B cell (primary cell): ENCODE data around the gene QRSL1. TPM values are rescaled to one million over a fixed set of nuclear protein-coding genes. Genes with fewer than 3 reads are reported as not detected.
A peak's percentile ranks its signal among the peaks of the same experiment; 100 is the strongest.

ENCODE experiments used
- ATAC-seq: fragments of 200-7000 bp; cut with Tn5 transposase; one replicate; pipeline ENCODE4 v1.10.0; 2021; ENCODE audit warnings: low read depth, mild to moderate bottlenecking, moderate number of reproducible peaks, moderate library complexity
- CTCF ChIA-PET: fragments of 350-600 bp; sonication (Branson Sonifier 250); formaldehyde crosslinking; loops from one replicate; lab custom pipeline; 2021; ENCODE audit warnings: antibody characterized with exemption, inconsistent platforms; lab: Charles Lee
- POLR2A ChIA-PET: fragments of 350-600 bp; sonication (Branson Sonifier 250); formaldehyde crosslinking; loops from one replicate; lab custom pipeline; 2021; ENCODE audit warnings: antibody characterized with exemption; lab: Charles Lee
- DNase-seq: peaks from one replicate; pipeline ENCODE4 v3.0.0; 2013
- H2AFZ ChIP-seq: 2 replicates; pipeline ENCODE4 v1.6.1; 2012; ENCODE audit warnings: mild to moderate bottlenecking, low read depth, low read length; ENCODE audit not compliant: insufficient read depth, poor library complexity, severe bottlenecking
- H3K27ac ChIP-seq, 2 donors: 1 replicate in 1 of 2; 2 replicates in 1 of 2; pipeline ENCODE4 v1.5.1; 2012 to 2013; ENCODE audit warnings: low read length in 2 of 2, mild to moderate bottlenecking in 2 of 2, moderate library complexity in 1 of 2
- H3K27me3 ChIP-seq, 4 experiments: fragments of 200-600 bp in 1 of 4; sonication (generic) in 1 of 4; replicated peaks in 1 of 4; 1 replicate in 2 of 4; 2 replicates in 2 of 4; pipeline versions ENCODE4 v1.6.1 to v1.7.0; 2013 to 2016; ENCODE audit warnings: low read length in 3 of 4, mild to moderate bottlenecking in 2 of 4, mixed read lengths in 1 of 4, moderate library complexity in 1 of 4; ENCODE audit not compliant: insufficient read depth in 4 of 4, control insufficient read depth in 3 of 4; ENCODE audit errors: control extremely low read depth in 1 of 4
- H3K36me3 ChIP-seq, 2 experiments: replicated peaks in 1 of 2; 1 replicate in 1 of 2; 2 replicates in 1 of 2; pipeline versions ENCODE4 v1.6.1 to v1.7.1; 2013; ENCODE audit warnings: low read length in 1 of 2; ENCODE audit not compliant: insufficient read depth in 2 of 2, control insufficient read depth in 1 of 2; ENCODE audit errors: control extremely low read depth in 1 of 2, extremely low read depth in 1 of 2
- H3K4me1 ChIP-seq, 2 donors: fragments of 200-600 bp in 1 of 2; sonication (generic) in 1 of 2; 1 replicate in 1 of 2; 2 replicates in 1 of 2; pipeline versions ENCODE4 v1.5.1 to v1.6.1; 2013 to 2017; ENCODE audit warnings: low read length in 2 of 2; ENCODE audit not compliant: control insufficient read depth in 2 of 2, insufficient read depth in 2 of 2
- H3K4me2 ChIP-seq: replicated peaks from 2 replicates; pipeline ENCODE3; 2012; ENCODE audit warnings: mild to moderate bottlenecking, low read depth, low read length; ENCODE audit not compliant: poor library complexity, severe bottlenecking
- H3K4me3 ChIP-seq, 5 experiments: fragments of 200-600 bp in 1 of 5; sonication (generic) in 1 of 5; 1 replicate in 3 of 5; 2 replicates in 2 of 5; pipeline versions ENCODE4 v1.5.1 to v1.7.0; 2011 to 2016; ENCODE audit warnings: low read length in 4 of 5, mild to moderate bottlenecking in 4 of 5, low read depth in 2 of 5, control low read depth in 1 of 5, moderate library complexity in 1 of 5; ENCODE audit not compliant: insufficient read depth in 1 of 5; ENCODE audit errors: control extremely low read depth in 1 of 5, extremely low read depth in 1 of 5
- H3K79me2 ChIP-seq: fragments of 200-600 bp; sonication (generic); one replicate; pipeline ENCODE4 v1.6.0; 2016; ENCODE audit warnings: low read length; ENCODE audit not compliant: control insufficient read depth, insufficient read depth
- H3K9ac ChIP-seq: fragments of 200-600 bp; sonication (generic); 2 replicates; pipeline ENCODE4 v1.6.1; 2017; ENCODE audit warnings: mild to moderate bottlenecking, low read length, moderate library complexity
- H3K9me3 ChIP-seq, 3 donors: one replicate each; pipeline versions ENCODE4 v1.6.1 to v1.7.1; 2013; ENCODE audit warnings: low read length in 2 of 3; ENCODE audit not compliant: control insufficient read depth in 2 of 3, insufficient read depth in 1 of 3; ENCODE audit errors: control extremely low read depth in 1 of 3
- H4K20me1 ChIP-seq: 2 replicates; pipeline ENCODE4 v1.6.0; 2012; ENCODE audit warnings: mild to moderate bottlenecking, low read length; ENCODE audit not compliant: insufficient read depth, control insufficient read depth, poor library complexity, severe bottlenecking
- H3K27ac Mint-ChIP-seq: one replicate; pipeline ENCODE4 v1.8.0; 2021; ENCODE audit warnings: mixed read lengths
- H3K27me3 Mint-ChIP-seq: one replicate; pipeline ENCODE4 v1.8.0; 2021; ENCODE audit warnings: mixed read lengths
- H3K4me1 Mint-ChIP-seq: one replicate; pipeline ENCODE4 v1.8.0; 2021; ENCODE audit warnings: mixed read lengths
- H3K4me3 Mint-ChIP-seq: one replicate; pipeline ENCODE4 v1.8.0; 2021; ENCODE audit warnings: mixed read lengths
- H3K9me3 Mint-ChIP-seq: one replicate; pipeline ENCODE4 v1.8.0; 2022; ENCODE audit warnings: mixed read lengths; ENCODE audit not compliant: insufficient read depth
- EZH2 ChIP-seq: IDR thresholded peaks from 2 replicates; pipeline ENCODE4 v1.6.1; 2012; ENCODE audit warnings: borderline replicate concordance, low read depth, mild to moderate bottlenecking, moderate library complexity, low read length; ENCODE audit not compliant: insufficient read depth, poor library complexity, severe bottlenecking
- WGBS: methylation state at CpG from one replicate; pipeline ENCODE4 v1.1.5; 2013; ENCODE audit warnings: missing lambda C conversion rate; ENCODE audit not compliant: insufficient coverage; 5-methylcytosine and 5-hydroxymethylcytosine counted together
- intact Hi-C: fragments of 100-400 bp; cut with micrococcal nuclease; formaldehyde crosslinking; loops from one replicate; pipeline ENCODE4 v1.10.0; 2022
- polyA minus RNA-seq: library from RNA; depleted of rRNA, polyadenylated mRNA; stranded (reverse); fragments of >200 nt; gene quantifications from 2 replicates; pipeline ENCODE4 v1.2.3, GENCODE V29; 2012
- polyA plus RNA-seq: library from polyadenylated mRNA; depleted of rRNA; stranded (reverse); fragments of >200 nt; gene quantifications from 2 replicates; pipeline ENCODE4 v1.2.3, GENCODE V29; 2012
- total RNA-seq, 2 donors: library from RNA; stranded (reverse); fragments of 120-200 nt in 1 of 2; gene quantifications; 1 replicate in 1 of 2; 2 replicates in 1 of 2; pipeline versions ENCODE4 v1.2.3 to v1.2.4, GENCODE V29; 2013 to 2022
- TF ChIP-seq, protein P1 (sequence below): fragments of 200-600 bp; IDR thresholded peaks from one replicate; pipeline ENCODE4 v1.8.0; 2022; ENCODE audit warnings: antibody characterized with exemption, mild to moderate bottlenecking

QRSL1 gene, protein sequence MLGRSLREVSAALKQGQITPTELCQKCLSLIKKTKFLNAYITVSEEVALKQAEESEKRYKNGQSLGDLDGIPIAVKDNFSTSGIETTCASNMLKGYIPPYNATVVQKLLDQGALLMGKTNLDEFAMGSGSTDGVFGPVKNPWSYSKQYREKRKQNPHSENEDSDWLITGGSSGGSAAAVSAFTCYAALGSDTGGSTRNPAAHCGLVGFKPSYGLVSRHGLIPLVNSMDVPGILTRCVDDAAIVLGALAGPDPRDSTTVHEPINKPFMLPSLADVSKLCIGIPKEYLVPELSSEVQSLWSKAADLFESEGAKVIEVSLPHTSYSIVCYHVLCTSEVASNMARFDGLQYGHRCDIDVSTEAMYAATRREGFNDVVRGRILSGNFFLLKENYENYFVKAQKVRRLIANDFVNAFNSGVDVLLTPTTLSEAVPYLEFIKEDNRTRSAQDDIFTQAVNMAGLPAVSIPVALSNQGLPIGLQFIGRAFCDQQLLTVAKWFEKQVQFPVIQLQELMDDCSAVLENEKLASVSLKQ
- 38.5 and 42.1 TPM in 2 replicates for total RNA-seq
- 75.7 TPM for total RNA-seq (2013)
- polyA plus RNA-seq, result 35.0 and 36.9 TPM in 2 replicates
- 24.4 and 31.0 TPM in 2 replicates for polyA minus RNA-seq

DNA sequence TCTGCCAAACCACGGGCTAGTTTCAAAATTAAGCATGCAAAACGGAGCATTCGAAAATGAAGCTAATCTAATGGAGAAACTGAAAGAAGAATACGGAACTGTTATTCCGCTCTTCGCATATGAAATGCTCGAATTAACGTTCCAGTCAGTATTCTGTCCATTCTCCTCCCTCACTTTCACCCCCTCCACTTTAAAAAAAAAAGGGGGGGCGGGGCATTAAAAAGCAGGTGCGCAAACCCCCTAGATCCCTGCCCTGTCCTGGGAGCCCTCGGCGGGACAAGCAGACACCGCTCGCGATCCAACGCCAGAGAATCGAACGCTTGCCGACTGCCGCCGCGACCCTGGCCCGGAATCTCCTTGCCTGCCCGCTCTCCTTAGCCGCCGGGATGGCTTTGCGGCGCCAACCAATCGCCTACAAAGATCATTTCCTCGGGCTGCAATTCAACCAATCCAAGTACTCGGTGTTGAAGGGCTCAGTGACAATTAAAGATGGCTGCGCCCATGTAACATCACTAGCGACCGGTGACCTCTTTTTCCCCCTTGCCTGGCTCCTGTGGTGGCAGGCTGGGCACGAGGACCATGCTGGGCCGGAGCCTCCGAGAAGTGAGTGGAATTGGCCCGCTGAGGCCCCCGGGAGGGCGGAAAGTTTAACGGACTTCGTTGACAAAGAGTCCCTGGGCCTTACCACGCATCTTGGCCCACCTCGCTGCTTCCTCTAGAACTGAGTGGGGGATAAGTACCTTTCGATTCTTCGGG, at the start of gene QRSL1, which contains the start of gene RTN4IP1:
TSS of gene QRSL1 (plus strand) at position 476 of the 756 bp plus-strand sequence. CDS start at position 580, 104 bp downstream.
TSS of gene RTN4IP1 (minus strand) at position 396 of the 756 bp plus-strand sequence. CDS start 477 bp downstream, outside the sequence.
- peak within 1 kb of the TSS; percentile 93 for H3K9ac ChIP-seq
- TF ChIP-seq, protein P1, sequence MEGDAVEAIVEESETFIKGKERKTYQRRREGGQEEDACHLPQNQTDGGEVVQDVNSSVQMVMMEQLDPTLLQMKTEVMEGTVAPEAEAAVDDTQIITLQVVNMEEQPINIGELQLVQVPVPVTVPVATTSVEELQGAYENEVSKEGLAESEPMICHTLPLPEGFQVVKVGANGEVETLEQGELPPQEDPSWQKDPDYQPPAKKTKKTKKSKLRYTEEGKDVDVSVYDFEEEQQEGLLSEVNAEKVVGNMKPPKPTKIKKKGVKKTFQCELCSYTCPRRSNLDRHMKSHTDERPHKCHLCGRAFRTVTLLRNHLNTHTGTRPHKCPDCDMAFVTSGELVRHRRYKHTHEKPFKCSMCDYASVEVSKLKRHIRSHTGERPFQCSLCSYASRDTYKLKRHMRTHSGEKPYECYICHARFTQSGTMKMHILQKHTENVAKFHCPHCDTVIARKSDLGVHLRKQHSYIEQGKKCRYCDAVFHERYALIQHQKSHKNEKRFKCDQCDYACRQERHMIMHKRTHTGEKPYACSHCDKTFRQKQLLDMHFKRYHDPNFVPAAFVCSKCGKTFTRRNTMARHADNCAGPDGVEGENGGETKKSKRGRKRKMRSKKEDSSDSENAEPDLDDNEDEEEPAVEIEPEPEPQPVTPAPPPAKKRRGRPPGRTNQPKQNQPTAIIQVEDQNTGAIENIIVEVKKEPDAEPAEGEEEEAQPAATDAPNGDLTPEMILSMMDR, result no peak
- TF ChIP-seq EZH2, result no peak
- intact Hi-C loops, result loop anchor here (1.0 to 5.0 kb wide), 9 partner anchors 8 to 399 kb away; partner anchors contain the start of genes ATG5 and MTRES1
- no peaks in the 10 kb centered on the region for H3K9me3 Mint-ChIP-seq
- CTCF ChIA-PET, result interaction anchor here (0.7 to 1.9 kb wide), 13 partner anchors 9 to 346 kb away, joined by 3 to 16 read pairs (median 4); partner anchors contain the start of gene CD24
- H4K20me1 ChIP-seq, result no peaks in the 10 kb centered on the region
- peak within 1 kb of the TSS; percentile 98 for H3K27ac Mint-ChIP-seq
- no peaks in the 10 kb centered on the region for H3K27me3 ChIP-seq
- H3K79me2 ChIP-seq, result peaks cover 81% of the 10 kb centered on the region
- ATAC-seq, result peak; percentile 83
- no peaks in the 10 kb centered on the region for H3K36me3 ChIP-seq
- under 1% methylated on average over 40 of the region's 46 CpGs for WGBS
- DNase-seq, result peak; percentile 96
- peak within 1 kb of the TSS; percentile 76 for H3K4me2 ChIP-seq
- peaks cover 64% of the 10 kb centered on the region for H3K4me1 Mint-ChIP-seq
- H3K4me3 Mint-ChIP-seq, result peak within 1 kb of the TSS; percentile 98
- H3K27me3 Mint-ChIP-seq, result no peaks in the 10 kb centered on the region
- POLR2A ChIA-PET, result interaction anchor here (0.6 to 2.1 kb wide), 9 partner anchors 8 to 360 kb away, joined by 3 to 12 read pairs (median 3); no protein-coding TSS in a partner anchor
- H3K4me3 ChIP-seq, result peak within 1 kb of the TSS; percentile 67 to 98 (median 94)
- H3K4me1 ChIP-seq, result peaks cover 43 to 50% of the 10 kb centered on the region in 2 donors
- H3K9me3 ChIP-seq, result no peaks in the 10 kb centered on the region
- peak within 1 kb of the TSS; percentile 91 for H2AFZ ChIP-seq
- H3K27ac ChIP-seq, result peak within 1 kb of the TSS; percentile 87 to 97
